Heart right ventricle (tissue), 16 donors: ENCODE data around the gene VTN. TPM values are rescaled to one million over a fixed set of nuclear protein-coding genes. Genes with fewer than 3 reads are reported as not detected.

Source experiments
- ATAC-seq, 8 donors: fragments of 200-7000 bp; cut with Tn5 transposase; one replicate each; pipeline ENCODE4 v1.9.1; 2020; ENCODE audit warnings: mild to moderate bottlenecking in 8 of 8, moderate library complexity in 8 of 8, moderate number of reproducible peaks in 1 of 8
- DNase-seq, 2 donors: peaks; one replicate each; pipeline ENCODE4 v3.0.0-alpha.2; 2020
- H3K27ac ChIP-seq, 10 donors: fragments of 200-600 bp; sonication (generic) in 2 of 10; one replicate each; pipeline versions ENCODE4 v1.5.0 to v1.8.0; 2020 to 2022; ENCODE audit warnings: mild to moderate bottlenecking in 3 of 10
- H3K27me3 ChIP-seq, 7 donors: fragments of 200-600 bp; one replicate each; pipeline ENCODE4 v1.8.0; 2021 to 2022; ENCODE audit warnings: mild to moderate bottlenecking in 2 of 7
- H3K36me3 ChIP-seq, 9 donors: fragments of 200-600 bp; sonication (generic) in 1 of 9; one replicate each; pipeline versions ENCODE4 v1.5.0 to v1.8.0; 2020 to 2022; ENCODE audit warnings: mild to moderate bottlenecking in 2 of 9
- H3K4me1 ChIP-seq, 9 donors: fragments of 200-600 bp; sonication (generic) in 1 of 9; one replicate each; pipeline versions ENCODE4 v1.5.0 to v1.8.0; 2020 to 2022; ENCODE audit warnings: mild to moderate bottlenecking in 4 of 9
- H3K4me3 ChIP-seq, 10 donors: fragments of 200-600 bp; sonication (generic) in 2 of 10; one replicate each; pipeline versions ENCODE4 v1.5.0 to v1.8.0; 2020 to 2022; ENCODE audit warnings: mild to moderate bottlenecking in 7 of 10, moderate library complexity in 2 of 10
- H3K9me3 ChIP-seq, 11 donors: fragments of 200-600 bp in 10 of 11; sonication (generic) in 2 of 11; one replicate each; pipeline versions ENCODE4 v1.5.0 to v1.8.0; 2013 to 2022; ENCODE audit warnings: mild to moderate bottlenecking in 2 of 11, control low read depth in 1 of 11, moderate library complexity in 1 of 11
- WGBS, 2 donors: extraction: QIAGEN DNeasy Blood & Tissue Kit; methylation state at CpG; one replicate each; pipeline ENCODE4 v1.1.7; 2013; ENCODE audit warnings: inconsistent platforms in 1 of 2; 5-methylcytosine and 5-hydroxymethylcytosine counted together
- intact Hi-C, 10 donors: fragments of 100-400 bp; cut with DNase I; formaldehyde crosslinking; loops; one replicate each; pipeline versions ENCODE4 v1.11.1 to v1.14.2; 2022
- polyA plus RNA-seq, 2 donors: library from polyadenylated mRNA; stranded (reverse); fragments of 200-250 nt; gene quantifications; one replicate each; pipeline ENCODE4 v1.2.3, GENCODE V29; 2013
- total RNA-seq, 10 donors: library from RNA; stranded (reverse); fragmentation: NEBNext Ultra II Directional in 3 of 10; extraction: Animal tissue kit (Norgen Biotek cat#: 25700) in 3 of 10; gene quantifications; one replicate each; pipeline versions ENCODE4 v1.2.1 to v1.2.4, GENCODE V29; 2021 to 2023
- TF ChIP-seq, protein P1 (sequence below), 9 donors: fragments of 200-600 bp; sonication (generic) in 2 of 9; IDR thresholded peaks; one replicate each; pipeline versions ENCODE4 v1.5.0 to v1.8.0; 2021 to 2022; ENCODE audit warnings: antibody characterized with exemption in 9 of 9, mild to moderate bottlenecking in 5 of 9, moderate library complexity in 1 of 9
- donor health status: Arrhythmogenic right ventricular cardiomyopathy.
- donor health status: ischemic (EF 13 %, LVEDD 7.1; RV severe dilation, severe dysfunction).
- donor health status: healthy with polysubstance abuse.
- donor health status: DM: no; HTN: yes; CAD: no.
- donor health status: DM: no; HTN: no; CAD: no.
- donor health status: ischemic (EF 25% LVEDD 6.9; RV normal size, moderate dysfunction).
- donor health status: ischemic (EF 25% LVEDD 5.7; RV mildly dilated, moderate dysfunction).
- donor health status: healthy.
- donor health status: DM: yes; HTN: yes; CAD: no.
- donor health status: Ischemic cardiomyopathy.
- donor health status: ischemic (EF 35%, LVEDD 5.7; RV mildly dilated, moderate dysfunction).
- donor health status: nonischemic (EF 11% LVEDD 7.7; RV severe dilation, severe dysfunction).
- donor health status: DM: yes; HTN: yes; CAD: no.
- donor health status: PGD.
- donor health status: ischemic (EF 29% LVEDD 5.4; RV normal size, mild dysfunction).
- donor health status: nonischemic (EF 23%, LVEDD 6.1; RV moderate dilation, normal function).

The VTN gene
- total and polyA plus RNA-seq, 12 donors, result 26.3 to 121 (median 64.8) TPM

DNA sequence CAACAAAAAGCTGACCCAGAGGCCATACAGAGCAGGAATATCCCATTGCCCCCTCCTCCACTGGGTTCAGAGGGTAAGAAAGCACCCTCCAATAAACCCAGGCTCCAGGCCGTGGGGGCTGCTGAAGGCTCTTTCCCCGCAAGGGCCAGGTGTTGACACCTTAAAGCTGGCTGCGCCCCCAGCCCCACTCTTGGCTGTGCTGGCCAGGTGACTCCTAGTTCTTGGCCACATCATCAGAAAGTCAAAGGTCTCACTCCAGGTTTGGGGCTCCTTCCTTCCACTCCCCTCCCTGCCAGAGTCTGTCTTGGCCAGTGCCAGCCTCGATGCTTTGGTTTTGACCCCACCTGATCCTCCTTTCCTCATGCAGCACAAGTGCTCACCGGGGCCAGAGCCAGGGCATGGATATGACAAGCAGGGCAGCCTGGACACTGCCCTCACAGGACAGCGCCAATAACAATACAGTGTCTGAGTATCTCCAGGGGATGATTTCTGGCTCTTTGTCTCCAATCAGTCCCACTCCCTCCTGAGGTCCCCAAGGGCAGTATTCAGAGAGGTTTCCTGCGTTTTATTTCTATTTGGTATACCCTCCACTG, 27.7 kb upstream of the VTN start:
- DNase-seq, result no peak
- Histone ChIP-seq H3K4me1 (peaks cover 0 to 49% (median 6%) of the 10 kb centered on the region in 9 donors), H3K9me3 (no peaks in the 10 kb centered on the region), H3K36me3 (peaks cover 0 to 88% (median 0%) of the 10 kb centered on the region in 9 donors), H3K27me3 (no peaks in the 10 kb centered on the region), H3K27ac (peak overlapping the region in 1 of 10 donors; percentile 44), H3K4me3 (no peak overlapping the region)
- ATAC-seq, result peak in 4 of 8 donors; percentile 6 to 35 (median 15)
- 73 to 82% methylated on average over 7 of the region's 7 CpGs for WGBS, 2 donors
- intact Hi-C loops, result no loop called here
- TF ChIP-seq, protein P1, sequence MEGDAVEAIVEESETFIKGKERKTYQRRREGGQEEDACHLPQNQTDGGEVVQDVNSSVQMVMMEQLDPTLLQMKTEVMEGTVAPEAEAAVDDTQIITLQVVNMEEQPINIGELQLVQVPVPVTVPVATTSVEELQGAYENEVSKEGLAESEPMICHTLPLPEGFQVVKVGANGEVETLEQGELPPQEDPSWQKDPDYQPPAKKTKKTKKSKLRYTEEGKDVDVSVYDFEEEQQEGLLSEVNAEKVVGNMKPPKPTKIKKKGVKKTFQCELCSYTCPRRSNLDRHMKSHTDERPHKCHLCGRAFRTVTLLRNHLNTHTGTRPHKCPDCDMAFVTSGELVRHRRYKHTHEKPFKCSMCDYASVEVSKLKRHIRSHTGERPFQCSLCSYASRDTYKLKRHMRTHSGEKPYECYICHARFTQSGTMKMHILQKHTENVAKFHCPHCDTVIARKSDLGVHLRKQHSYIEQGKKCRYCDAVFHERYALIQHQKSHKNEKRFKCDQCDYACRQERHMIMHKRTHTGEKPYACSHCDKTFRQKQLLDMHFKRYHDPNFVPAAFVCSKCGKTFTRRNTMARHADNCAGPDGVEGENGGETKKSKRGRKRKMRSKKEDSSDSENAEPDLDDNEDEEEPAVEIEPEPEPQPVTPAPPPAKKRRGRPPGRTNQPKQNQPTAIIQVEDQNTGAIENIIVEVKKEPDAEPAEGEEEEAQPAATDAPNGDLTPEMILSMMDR (IDR thresholded peaks at IDR 0.05), result no peak

DNA sequence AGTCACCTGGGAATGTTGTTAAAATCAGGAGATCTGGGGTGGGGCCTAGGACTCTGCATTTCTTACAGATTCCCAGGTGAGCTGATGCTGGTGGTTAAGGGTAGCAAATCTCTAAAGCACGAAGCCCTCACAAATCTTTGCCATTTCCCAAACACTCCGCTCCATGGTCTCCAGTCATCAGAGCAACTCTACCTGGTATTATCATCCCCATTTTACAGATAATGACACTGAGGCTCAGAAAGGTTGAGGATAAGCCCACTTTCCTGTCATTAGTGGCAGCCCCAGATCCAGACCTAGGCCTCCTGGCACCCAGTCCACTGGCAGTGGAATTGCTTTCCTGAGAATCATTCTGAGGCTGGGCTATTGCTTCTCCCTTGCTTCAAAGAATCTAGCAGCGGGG, 27.2 kb upstream of the VTN start:
- TF ChIP-seq, protein P1 (IDR thresholded peaks at IDR 0.05), result no peak
- H3K4me1 ChIP-seq, result peaks cover 0 to 44% (median 6%) of the 10 kb centered on the region in 9 donors
- WGBS, 2 donors, result 95 to 99% methylated on average over 3 of the region's 3 CpGs
- no peak for DNase-seq
- no peaks in the 10 kb centered on the region for H3K9me3 ChIP-seq
- peaks cover 0 to 88% (median 0%) of the 10 kb centered on the region in 9 donors for H3K36me3 ChIP-seq
- no peak overlapping the region for H3K4me3 ChIP-seq
- intact Hi-C loops, result no loop called here
- ATAC-seq, result no peak
- no peaks in the 10 kb centered on the region for H3K27me3 ChIP-seq
- no peak overlapping the region for H3K27ac ChIP-seq

DNA sequence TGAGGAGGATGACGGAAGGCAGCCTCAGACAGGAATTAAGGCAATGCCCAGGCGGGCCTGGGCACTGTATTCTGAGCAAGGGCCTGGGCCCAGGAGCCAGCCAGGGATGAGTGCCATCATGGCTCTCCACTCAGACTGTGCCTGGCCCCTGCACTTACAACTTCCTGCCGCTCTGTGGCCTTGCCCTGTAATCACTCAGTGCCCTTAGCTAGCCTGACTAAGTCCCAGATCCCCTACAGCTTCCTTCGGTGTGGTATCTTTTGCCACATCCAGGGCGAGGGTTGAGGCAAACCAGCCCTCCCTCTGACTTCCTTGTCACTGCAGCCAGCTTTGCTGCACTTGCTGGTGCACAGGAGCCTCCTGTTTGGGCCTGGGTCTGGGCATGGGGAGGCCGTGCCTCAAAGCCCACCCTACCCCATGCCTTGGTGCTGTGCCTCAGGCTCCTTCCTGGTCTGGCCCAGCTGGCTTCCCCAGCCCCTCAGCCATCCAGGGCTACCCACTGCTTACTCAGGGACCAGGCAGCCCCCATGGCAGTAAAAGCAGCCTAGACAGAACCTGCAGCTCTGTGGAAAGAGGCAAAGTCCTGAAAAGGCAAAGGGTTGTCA, 26.6 kb upstream of the VTN start:
- DNase-seq (no peak), ATAC-seq (no peak)
- no peaks in the 10 kb centered on the region for H3K27me3 ChIP-seq
- intact Hi-C loops, result no loop called here
- H3K9me3 ChIP-seq, result no peaks in the 10 kb centered on the region
- WGBS, 2 donors, result 55 to 73% methylated on average over 6 of the region's 6 CpGs
- H3K36me3 ChIP-seq, result peaks cover 0 to 88% (median 0%) of the 10 kb centered on the region in 9 donors
- TF ChIP-seq, protein P1 (IDR thresholded peaks at IDR 0.05), result no peak
- H3K4me3 ChIP-seq, result no peak overlapping the region
- H3K27ac ChIP-seq, result no peak overlapping the region
- H3K4me1 ChIP-seq, result peaks cover 0 to 38% (median 6%) of the 10 kb centered on the region in 9 donors

DNA sequence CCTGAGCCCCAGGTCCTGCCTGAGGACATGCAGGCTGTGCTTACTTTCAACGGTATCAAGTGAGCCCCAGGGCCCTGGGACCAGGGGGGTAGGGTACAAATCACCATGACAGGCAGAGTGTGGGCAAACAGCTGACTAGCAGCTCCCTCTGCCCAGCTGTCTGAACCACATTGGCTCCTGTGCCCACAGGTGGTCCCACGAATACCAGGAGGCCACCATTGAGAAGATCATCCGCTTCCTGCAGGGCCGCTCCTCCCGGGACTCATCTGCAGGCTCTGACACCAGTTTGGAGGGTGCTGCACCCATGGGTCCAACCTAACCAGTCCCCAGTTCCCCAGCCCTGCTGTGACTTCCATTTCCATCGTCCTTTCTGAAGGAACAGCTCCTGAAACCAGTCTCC, 25.9 kb upstream of the VTN start:
- H3K4me3 ChIP-seq, result no peak overlapping the region
- H3K9me3 ChIP-seq, result no peaks in the 10 kb centered on the region
- 90 to 94% methylated on average over 6 of the region's 6 CpGs for WGBS, 2 donors
- intact Hi-C loops, result loop anchor here in 1 of 10 donors (1.0 kb wide), 1 partner anchor 47 kb away; no protein-coding TSS in a partner anchor
- TF ChIP-seq, protein P1 (IDR thresholded peaks at IDR 0.05), result no peak
- DNase-seq (no peak), ATAC-seq (no peak)
- no peak overlapping the region for H3K27ac ChIP-seq
- H3K27me3 ChIP-seq, result no peaks in the 10 kb centered on the region
- H3K4me1 ChIP-seq, result peaks cover 0 to 31% (median 6%) of the 10 kb centered on the region in 9 donors
- H3K36me3 ChIP-seq, result peaks cover 0 to 86% (median 4%) of the 10 kb centered on the region in 9 donors
